Stimulated activated CD4-positive, alpha-beta T cell treated with anti-CD3 and anti-CD28 coated beads, Interleukin-12 subunit alpha, Interleukin-12 subunit beta, amount 100 ng/mL, for 48 hours (primary cell): ENCODE results near the gene CDKN1A.

ENCODE experiments used
- DNase-seq, 3 donors: peaks; one replicate each; pipeline ENCODE4 v3.0.0-alpha.2; 2020; ENCODE audit warnings: low read depth in 2 of 3, low spot score in 1 of 3

CDKN1A gene

DNA sequence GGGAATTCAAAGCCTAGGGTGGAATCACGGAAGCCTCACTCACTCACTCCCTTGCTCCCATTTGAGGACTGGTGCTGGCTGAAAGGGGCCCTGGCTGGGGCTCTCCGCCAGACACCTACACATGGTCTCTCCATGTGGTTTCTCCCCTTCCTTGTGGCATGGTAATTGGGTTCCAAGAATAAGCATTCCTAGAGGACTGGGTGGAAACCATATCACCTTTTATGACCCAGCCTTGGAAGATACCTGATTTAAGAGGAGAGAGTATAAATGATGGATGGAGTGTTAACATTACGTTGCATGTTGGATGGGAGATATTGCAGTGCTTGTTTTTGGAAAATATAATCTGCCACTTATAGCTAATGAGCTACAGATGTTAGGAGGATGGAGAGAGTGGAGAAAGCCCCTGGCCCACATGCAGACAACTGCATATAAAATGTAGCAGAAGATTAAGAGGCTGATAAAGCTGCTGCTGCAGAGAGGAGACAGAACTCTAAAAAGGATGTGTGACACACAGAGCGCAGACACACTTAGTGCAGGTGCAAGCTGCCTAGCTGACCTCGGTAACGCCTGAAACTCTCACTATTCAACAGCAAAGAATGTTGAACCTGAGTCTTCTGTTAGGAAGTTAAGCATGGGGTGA lies 23.3 kb upstream of the CDKN1A start:
- no peak for DNase-seq

DNA sequence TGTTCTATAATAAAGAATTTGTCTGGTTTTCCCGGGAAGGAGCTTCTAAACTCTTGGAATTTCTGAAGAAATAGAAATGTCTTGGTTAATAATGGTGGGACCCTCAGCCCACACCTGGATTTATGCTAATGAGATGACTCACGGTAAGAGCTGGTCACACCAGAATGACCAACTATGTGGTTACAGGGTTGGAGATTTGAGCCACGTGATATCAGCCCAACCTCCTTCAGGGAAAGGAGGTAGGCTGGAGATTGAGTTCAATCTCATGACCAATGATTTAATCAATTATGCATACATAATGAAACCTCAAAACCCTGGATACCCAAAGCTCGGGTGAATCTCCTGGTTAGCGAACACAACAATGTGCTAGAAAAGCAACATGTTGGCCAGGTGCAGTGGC lies 22.1 kb upstream of the CDKN1A start:
- DNase-seq = no peak

DNA sequence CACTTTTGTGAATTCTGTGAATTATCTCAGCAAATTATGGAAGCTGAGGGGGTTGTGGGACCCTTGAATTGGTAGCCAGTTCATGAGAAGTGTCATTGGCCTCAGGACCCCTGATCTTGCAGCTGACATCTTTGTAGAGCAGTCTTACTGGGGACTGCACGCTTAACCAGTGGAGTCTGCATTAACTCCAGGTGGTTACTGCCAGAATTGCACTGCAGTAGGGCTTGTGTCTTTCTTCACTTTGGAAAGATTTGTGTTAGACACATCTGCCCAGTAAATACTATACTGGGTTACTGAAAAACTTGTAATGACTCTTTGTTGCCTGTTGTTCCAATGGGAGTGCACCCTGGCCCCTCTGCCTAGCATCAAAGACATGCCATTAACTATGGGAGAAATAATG lies 21.2 kb upstream of the CDKN1A start:
- no peak for DNase-seq

DNA sequence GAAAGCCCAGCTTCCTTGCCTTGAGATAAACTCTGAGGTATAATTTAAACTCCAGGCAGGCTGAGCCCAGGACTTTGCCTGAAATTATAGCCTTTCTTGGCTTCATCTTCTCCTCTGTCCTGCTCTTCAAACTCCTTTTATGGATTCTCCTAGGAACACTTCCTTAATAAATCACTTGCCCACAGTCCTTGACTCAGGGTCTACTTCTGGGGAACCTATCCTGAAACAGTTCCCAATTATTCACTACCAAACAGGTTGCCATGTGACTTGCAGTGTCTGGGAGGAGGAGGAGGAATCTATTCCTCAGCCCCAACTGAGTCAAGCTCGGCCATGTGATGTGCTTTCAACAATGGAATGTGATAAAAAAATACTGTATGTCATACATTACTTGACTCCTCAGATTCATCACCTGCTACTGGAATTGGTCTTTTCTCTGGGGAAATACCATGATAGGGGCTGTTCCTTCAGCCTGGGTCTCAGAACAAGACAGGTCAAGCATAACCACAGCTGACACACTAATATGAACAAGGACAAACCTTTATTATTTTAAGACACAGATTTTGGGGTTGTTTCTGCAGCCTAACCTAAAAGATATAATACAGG lies 20.5 kb upstream of the CDKN1A start:
- DNase-seq = no peak

DNA sequence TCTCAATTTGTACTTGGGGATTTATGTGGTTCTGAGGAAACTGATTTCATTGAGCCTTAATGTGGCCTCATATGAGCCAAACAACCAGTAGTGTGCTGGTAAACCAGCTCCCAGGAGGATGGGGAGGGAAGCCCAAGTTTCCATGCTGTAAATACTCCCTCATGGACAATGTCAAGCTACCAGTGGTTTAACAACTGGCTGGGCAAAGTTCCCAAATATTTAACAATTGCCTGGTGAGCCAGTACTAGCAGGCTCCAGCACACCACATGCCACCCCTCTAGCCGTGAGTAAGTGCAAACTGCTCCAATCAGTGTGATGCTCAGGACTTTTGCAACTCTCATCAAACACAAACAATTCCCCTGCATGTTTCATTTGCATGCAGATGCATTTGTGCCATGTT lies 19.2 kb upstream of the CDKN1A start:
- no peak for DNase-seq

DNA sequence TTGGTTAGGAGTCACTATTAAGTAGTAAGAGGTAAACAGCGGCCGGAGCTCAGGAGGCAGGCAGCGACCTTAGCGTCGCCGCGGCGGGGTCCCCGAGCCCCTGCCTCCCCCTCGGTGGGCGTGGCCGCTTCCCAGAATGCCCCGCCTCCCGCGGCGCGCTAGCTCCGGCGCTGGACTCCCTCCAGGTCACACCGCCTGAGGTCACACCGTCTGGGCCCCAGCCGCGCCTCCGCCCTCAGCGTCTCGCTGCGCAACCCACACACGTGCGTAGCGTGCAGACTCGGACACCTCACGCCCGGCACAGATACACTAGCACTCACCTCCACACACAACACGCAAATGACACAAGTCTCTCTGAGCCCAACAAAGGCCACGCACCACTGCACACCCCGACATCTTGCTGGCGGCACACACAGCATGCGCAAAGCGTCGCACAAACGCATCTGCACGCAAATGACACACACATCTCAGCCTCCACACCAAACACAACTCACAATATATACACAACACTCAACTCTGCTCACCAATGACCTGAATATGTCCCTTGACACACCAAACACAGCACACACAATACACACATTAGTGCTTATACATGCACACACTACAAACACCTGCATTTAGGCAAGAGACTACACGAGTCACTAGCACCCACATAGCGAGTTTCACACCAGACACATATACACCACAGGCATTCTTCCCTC lies 17.6 kb upstream of the CDKN1A start:
- DNase-seq = no peak

DNA sequence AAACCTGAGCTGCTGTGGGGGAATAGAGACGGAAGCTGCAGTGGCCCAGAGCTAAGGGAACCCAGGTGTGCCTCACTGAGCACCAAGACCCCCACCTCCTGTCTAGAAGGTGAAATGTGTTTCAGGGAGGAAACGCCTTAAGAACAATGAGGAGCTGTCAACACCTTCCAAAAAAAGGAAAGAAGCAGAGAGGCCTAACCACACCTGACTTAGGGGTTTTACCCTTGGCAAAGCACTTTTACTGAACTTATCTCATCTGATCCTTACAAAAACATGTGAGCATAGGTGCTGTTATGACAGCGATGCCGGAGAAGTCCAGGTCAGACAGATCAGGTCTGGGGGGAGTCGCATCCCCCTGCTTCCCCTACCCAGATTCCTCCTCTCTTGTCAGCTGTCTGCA lies 16.1 kb upstream of the CDKN1A start:
- no peak for DNase-seq

DNA sequence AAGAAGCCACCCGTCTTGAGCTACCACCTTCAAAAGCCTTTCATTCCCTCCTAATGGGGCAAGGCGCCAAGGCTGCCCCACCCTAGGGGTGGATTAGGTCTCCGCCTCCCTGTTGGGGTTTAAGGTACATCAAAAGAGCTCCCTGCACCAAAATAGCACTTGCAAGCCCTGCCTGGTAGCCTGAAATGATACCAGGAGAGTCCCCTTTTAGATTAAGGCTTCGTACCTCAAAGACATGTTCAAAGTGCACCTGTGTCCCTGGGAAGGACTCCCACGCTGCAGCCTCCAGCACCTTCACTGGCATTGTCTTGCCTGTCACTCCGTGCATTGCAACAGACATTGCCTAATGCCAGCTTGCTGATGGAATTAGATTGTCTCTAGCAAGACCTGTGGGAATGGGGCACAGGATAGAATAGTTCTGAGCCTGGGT lies 15.7 kb upstream of the CDKN1A start:
- no peak for DNase-seq

DNA sequence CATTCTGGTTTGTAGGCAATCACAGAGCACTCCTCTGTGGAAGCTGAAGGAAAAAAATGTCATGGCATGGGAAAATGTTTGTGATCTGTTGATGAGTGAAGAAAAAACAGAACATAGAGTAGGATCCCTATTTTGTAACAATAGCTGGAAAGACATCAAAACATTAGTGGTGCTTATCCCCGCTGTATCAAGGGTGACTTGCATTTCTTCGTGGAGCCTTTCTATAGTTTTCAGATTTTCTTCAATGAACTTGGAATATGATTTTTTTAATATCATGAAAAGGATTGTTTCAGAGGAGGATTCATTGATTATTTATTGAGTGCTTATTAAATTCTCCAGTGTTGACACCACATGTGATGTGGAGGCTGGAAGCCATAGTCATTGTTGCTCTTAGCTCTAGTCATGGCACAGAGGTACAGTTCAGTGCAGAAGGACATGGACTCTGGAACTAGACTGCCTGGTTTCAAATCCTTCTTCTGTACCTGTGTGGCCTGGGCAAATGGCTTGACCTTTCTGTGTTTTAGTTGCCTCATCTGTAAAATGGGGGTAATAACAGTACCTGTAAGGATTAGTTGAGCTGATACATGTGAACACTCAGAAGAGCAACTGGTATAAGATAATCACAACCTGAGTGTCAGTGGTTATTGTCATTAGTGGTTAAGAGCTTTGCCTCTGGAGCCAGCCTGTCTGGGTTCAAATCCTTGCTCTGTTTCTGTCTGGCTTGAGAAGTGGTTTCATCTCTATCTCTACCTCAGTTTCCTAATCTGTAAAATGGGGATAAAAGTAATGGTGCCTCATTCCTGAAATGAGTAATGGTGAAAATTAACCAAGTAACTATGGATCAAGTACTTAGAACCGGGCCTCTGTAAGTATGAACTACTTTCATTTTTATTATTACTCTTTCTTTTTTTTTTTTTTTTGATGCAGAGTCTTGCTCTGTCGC lies 14.7 kb upstream of the CDKN1A start:
- DNase-seq = no peak

DNA sequence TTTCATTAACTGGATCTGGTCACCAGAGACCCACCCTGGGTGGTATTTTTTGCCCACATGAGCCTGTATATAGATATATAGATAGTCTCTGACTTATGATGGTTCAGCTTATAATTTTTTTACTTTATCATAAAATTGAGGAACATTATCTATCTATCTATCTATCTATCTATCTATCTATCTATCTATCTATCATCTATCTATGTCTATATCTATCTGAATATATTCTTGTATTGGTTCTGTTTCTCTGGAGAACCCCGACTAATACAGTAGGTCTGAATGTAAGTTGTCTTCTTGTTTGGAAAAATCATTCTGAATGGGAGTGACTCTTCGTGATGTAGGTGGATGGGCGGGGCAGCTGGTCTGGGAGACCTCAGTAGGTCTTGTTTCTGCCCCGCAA lies 13.3 kb upstream of the CDKN1A start:
- no peak for DNase-seq

DNA sequence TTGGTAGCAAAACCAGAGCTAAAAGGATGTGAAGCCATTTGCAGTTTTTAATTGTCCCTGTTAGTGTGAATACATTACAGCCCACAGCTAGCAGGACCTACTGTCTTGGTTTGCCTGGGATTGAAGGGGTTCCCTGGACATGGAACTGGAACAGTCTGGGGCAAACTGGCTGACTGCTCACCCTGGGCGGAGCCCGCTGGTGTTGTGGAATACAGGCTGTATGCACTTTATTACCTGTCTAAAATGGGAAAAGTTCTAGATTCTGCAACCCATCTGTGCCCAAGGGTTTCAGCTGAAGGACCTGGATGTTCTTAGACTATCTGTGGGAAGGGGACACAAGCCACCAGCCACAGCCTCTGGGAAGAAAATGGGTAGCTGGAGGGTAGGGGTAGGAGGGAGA lies 12.2 kb upstream of the CDKN1A start:
- DNase-seq = no peak

DNA sequence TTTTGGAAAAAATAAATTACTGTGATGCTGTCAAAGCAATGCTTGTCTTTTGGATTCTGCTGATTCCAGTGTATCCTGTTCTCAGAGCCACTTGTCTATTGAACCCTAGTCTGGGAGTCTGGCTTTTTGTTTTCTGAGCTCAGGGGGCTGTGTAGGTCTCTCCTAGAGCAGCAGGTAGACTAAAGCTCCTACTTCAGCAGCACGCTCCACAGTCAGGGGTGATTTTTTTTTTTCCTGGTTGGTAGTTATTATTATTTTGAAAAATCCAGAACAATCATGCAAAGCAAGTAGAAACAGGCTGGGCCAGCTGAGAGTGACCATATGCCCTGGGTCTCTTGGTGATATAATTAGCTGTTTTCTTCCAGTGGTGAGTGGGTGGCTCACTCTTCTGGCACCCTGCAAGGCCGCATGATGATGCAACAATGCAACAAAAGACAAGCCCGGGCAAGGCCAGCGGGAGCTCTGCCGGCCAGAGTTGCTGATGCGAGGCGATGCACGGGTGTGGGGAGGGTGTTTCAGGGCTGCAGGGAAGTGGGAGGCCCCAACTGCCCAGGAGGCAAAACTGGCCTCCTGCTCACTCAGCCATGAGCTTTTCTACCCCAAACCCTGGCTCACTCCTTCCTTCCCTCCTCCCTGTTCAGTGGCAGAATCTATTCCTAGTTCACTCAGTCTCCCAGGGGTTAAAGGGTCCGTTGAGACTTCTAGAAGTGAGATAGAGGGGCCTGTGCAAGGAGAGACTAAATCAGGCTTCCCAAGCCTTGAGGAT lies 11.5 kb upstream of the CDKN1A start:
- no peak for DNase-seq

DNA sequence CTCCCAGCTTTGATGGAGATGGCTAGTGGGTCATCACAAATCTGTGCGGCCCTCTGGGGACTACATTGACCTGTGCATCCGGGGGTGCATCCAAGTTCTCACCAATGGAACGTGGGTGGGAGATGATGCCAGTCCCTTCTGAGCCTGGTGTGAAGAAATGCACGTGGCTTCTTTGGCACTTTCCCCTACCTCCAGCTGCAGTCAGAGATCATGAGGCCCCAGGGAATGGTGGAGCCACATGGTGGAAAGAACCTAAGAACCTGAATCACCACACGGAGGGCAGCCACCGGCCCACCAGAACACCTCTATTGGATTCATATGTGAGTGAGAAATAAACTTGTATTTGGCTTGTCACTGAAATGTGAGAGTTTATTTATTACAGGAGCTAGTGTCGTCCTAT lies 9.9 kb upstream of the CDKN1A start:
- no peak for DNase-seq

DNA sequence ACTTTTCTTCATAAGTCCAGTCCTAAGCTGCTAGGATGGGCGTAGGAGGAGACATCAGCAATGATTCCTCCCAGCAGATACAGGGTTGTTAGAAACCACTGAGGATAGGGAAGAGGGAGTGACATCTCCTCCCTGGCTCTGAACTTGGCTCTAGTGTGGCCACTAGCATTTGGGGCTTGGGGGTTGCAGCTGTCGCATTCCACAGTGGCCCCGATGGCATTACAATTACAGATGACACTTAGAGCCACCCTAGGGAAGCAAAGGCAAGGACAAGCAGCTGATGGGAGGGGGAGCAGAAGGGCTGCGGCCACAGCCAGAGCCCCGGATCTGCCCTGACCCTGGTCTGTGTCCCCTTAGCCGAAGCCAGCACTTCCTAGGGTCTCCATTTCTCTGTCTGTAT lies 9.5 kb upstream of the CDKN1A start:
- DNase-seq = no peak

DNA sequence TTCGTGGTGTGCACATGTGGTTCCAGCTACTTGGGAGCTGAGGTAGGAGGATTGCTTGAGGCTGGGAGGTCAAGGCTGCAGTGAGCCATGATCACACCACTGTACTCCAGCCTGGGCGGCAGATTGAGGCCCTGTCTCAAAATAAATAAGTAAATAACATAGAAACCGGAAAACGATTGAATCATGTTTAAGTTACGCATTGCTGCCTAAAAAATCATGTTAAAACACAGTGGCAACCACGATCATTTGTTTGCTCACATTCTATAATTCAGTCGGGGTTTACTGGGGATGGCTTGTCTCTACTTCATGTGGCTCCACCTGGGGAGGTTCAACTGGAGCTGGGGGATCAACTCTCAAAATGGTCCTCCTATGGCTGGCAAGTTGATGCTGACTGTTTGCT lies 8.2 kb upstream of the CDKN1A start:
- DNase-seq = no peak

DNA sequence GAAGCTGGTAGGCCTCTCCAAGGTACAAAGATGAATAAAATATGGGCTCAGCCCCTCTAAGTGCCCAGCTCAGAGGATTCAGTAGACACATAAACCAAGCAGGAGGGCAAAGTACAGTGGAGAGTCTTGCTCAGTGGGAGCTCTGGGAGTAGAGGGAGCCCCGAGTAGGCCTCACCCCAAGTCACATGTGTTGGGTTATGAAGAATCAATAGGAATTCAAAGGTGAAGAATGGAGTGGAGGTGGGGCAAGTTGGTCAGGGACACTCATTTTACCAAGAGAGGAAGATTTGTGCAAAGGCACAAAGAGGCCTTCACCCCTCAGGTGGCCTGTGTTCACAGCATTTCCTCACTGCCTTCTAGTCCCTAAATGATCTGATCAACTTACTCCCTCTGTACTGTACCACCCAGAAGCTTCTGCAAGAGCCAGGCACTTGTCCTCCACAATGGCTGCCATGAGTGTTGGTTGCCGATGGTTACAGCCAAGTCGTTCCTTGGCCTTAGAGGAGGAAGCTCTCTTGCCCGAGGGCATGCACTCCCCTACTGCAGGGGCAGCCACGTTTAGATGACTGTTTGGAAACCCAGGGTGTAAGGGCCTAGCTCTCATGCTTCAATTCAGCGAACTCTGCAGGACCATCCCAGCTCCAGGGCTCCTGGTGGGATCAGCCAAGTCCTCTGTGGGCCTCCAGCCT lies 6.7 kb upstream of the CDKN1A start:
- DNase-seq = no peak

DNA sequence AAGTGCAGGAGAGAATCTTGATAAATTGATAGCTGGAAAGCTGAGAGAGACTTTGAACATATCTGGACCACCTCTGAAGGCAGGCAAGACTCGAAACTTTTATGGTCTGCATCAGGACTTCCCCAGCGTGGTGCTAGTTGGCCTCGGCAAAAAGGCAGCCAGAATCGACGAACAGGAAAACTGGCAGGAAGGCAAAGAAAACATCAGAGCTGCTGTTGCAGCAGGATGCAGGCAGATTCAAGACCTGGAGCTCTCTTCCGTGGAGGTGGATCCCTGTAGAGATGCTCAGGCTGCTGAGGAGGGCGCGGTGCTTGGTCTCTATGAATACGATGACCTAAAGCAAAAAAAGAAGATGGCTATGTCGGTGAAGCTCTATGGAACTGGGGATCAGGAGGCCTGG lies 4.6 kb upstream of the CDKN1A start:
- DNase-seq = no peak

DNA sequence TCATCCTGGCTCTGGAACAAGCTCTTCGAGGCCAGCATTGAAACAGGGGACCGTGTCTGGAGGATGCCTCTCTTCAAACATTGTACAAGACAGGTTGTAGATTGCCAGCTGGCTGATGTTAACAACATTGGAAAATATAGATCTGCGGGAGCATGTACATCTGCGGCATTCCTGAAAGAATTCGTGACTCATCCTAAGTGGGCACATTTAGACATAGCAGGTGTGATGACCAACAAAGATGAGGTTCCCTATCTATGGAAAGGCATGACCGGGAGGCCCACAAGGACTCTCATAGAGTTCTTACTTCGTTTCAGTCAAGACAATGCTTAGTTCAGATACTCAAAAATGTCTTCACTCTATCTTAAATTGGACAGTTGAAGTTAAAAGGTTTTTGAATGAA lies 3.6 kb upstream of the CDKN1A start:
- no peak for DNase-seq

DNA sequence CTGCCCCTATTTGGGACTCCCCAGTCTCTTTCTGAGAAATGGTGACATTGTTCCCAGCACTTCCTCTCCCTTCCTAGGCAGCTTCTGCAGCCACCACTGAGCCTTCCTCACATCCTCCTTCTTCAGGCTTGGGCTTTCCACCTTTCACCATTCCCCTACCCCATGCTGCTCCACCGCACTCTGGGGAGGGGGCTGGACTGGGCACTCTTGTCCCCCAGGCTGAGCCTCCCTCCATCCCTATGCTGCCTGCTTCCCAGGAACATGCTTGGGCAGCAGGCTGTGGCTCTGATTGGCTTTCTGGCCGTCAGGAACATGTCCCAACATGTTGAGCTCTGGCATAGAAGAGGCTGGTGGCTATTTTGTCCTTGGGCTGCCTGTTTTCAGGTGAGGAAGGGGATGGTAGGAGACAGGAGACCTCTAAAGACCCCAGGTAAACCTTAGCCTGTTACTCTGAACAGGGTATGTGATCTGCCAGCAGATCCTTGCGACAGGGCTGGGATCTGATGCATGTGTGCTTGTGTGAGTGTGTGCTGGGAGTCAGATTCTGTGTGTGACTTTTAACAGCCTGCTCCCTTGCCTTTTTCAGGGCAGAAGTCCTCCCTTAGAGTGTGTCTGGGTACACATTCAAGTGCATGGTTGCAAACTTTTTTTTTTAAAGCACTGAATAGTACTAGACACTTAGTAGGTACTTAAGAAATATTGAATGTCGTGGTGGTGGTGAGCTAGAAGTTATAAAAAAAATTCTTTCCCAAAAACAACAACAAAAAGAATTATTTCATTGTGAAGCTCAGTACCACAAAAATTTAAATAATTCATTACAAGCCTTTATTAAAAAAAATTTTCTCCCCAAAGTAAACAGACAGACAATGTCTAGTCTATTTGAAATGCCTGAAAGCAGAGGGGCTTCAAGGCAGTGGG lies 2.1 kb upstream of the CDKN1A start:
- DNase-seq = no peak
